ENCODE measurements around the gene ZNF213.
"Not testable (repeated sequence)": the region's sequence is repeated elsewhere in the genome, so short reads cannot be mapped to it uniquely, and the experiment has no call there.

Gene ZNF213

DNA sequence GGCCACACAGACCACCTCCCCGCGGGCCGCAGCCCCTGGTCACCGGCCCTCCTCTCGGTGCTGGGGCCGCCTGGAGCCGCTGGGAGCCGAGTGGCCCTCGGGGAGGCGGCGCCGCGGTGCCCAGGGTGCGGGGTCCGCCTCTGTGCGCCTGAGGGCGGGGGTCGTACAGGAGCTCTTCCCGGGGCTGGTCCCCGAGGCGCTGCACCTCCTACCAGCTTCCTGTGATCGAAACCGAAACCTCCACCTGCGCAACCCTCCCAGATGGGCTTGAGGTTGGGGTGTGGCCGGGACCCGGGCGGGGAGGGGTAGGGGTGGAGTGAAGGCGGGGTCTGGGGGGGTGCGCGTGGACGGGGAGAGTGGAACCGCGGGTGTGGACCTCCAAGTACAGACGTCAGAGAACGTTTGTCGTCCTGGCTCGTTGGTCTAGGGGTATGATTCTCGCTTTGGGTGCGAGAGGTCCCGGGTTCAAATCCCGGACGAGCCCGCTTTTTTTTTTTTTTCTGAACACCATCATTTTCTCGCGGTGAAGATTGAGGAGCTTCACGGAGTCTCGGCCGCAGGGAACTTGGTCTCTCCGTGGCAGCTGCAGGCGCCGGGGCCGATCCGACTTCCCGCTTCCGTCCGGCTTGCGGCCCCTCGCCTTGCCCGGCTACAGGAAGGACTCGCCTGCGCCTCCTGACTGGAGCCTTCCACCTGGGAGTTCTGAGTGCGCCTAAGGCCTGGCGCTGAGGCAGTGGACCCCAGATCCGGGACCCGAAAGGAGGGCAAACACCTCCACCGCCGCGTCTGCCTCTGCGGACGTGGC lies 23.9 kb downstream of the ZNF213 start:
- no peak for TF ChIP-seq CTCF (IDR thresholded peaks at IDR 0.05; ENCODE audit: insufficient read depth, missing control alignments)
- FAIRE-seq, result no peak
- DNase-seq (ENCODE audit: insufficient read length, low spot score), result peak; percentile 88

DNA sequence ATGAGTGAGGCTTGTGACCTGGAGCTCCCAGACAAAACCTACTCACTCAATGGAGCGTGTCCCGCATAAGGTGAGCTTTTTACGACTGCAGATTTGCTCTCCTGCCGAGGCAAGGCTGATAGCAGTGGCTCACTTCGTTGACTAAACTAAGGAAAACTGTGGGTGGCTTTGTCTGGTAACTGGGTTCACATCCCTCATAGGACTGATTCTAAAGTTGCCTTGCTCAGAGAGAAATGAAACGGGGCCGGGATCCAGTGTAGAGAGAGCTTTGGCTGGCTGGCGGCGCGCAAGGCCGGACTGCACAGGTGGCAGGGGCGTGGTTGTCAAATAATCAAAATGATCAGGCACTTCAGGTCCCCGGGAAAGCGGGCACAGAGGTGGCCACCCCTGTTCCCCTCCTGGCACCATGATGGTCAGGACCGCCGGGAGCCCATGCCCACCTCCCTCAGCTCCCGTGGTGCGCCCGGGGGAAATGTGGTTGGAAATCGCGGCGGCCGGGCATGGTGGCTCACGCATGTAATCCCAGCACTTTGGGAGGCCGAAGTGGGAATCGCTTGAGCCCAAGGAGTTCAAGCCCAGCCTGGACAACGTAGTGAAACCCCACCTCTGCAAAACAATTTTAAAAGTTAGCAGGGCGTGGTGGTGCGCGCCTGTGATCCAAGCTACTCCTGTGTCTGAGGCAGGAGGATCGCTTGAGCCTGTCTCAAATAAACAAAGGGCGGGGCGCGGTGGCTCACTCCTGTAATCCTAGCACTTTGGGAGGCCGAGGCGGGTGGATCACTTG lies 26.6 kb downstream of the ZNF213 start:
- DNase-seq (ENCODE audit: insufficient read length, low spot score) (no peak), FAIRE-seq (no peak)
- TF ChIP-seq CTCF (IDR thresholded peaks at IDR 0.05; ENCODE audit: insufficient read depth, missing control alignments), result no peak

DNA sequence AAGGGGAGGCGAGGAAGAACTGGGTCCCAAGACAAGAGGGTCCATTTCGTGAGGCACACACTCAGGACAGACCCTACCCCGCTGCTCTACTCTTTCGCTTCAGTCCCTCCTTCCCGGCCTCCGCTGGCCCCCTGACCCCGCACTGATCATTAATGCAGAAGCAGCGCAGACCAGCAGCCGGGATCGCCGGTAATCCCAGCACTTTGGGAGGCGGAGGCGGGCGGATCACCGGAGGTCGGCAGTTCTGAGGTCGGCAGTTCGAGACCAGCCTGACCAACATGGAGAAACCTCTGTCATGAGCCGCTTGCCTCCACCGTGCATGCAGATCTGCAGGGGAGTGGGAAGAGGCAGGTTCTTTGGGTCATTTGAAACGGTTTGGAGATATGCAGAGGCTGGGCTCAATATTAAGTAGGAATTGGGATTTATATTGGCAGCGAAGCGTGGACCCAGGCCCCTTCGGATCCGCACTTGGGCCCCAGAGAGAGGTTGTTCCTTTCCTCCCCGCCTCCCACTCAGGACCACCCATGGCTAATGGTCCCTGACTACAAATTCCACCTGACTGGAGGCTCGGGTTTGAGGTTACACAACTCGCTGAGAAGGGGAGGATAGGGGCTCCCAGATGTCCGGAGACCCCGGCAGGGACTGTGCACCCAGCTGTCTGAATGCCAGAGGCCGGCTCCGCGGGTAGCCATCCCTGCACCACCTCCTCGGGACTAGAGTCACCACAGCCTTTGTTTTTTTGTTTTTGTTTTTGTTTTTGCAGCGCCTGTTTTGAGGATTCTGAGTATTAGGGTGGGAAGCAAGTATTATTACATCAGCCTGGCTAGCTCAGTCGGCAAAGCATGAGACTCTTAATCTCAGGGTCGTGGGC lies 29.5 kb downstream of the ZNF213 start:
- DNase-seq (ENCODE audit: insufficient read length, low spot score) (no peak), FAIRE-seq (no peak)
- no peak for TF ChIP-seq CTCF (IDR thresholded peaks at IDR 0.05; ENCODE audit: insufficient read depth, missing control alignments)

GRCh38 chr16:3165111-3165822 lies 30.4 kb downstream of the ZNF213 start:
- FAIRE-seq (no peak), DNase-seq (ENCODE audit: insufficient read length, low spot score) (no peak)
- TF ChIP-seq CTCF (IDR thresholded peaks at IDR 0.05; ENCODE audit: insufficient read depth, missing control alignments), result no peak

- TF ChIP-seq CTCF (IDR thresholded peaks at IDR 0.05; ENCODE audit: insufficient read depth, missing control alignments), result no peak
- FAIRE-seq, result no peak
- DNase-seq (ENCODE audit: insufficient read length, low spot score), result no peak
Measured at GRCh38 chr16:3166505-3166886, 31.7 kb downstream of the ZNF213 start.

- not testable (repeated sequence) for DNase-seq (ENCODE audit: insufficient read length, low spot score); FAIRE-seq
Measured at GRCh38 chr16:3168729-3169128, 33.9 kb downstream of the ZNF213 start.
